ENCODE measurements around the gene GRID1. TPM values are rescaled to one million over a fixed set of nuclear protein-coding genes. Genes with fewer than 3 reads are reported as not detected.

The GRID1 gene
- total and polyA plus RNA-seq, 9 of the 15 experiments (the other 6 are each of a cell fraction or from before 2014, with no cell fraction given), result 0.01 to 7.2 (median 1.2) TPM

DNA sequence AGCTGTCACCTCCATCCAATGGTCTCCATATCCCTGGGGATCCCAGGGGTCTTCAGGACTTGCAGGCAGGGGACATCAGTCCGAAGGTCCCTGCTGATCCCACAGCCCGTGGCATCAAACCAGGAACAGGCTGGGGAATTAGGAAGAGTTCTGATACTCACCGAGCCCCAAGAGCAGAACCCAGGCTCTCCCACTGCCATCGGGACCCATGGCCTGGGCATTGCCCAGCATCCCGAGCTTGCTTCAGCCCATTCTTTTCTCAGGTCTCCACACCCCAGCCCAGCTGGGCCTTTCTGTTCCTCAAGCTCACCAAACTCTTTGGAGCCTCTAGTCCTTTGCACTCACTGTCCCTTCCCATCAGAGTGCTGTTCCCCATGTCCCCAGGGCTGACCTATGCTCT lies 280.9 kb downstream of the GRID1 start:
- ChIA-PET POLR2A (interaction anchor here (0.6 to 1.0 kb wide), 2 partner anchors 14 to 1637 kb away, joined by 3 read pairs; no protein-coding TSS in a partner anchor), CTCF (ENCODE audit: low intra/inter-chr PET ratio) (no interaction called here)
- H3K4me3 ChIP-seq, result no peak overlapping the region
- intact Hi-C loops (cut with micrococcal nuclease), result no loop called here
- no peak overlapping the region for H2AFZ ChIP-seq (ENCODE audit: low read depth, low read length)
- DNase-seq (ENCODE audit: extremely low read depth in 1 of 4, low spot score in 3 of 4) (no peak), ATAC-seq (no peak), FAIRE-seq (no peak)
- no peak overlapping the region for H3K4me2 ChIP-seq (ENCODE audit: insufficient read depth, low read length)
- peaks cover 10 to 35% of the 10 kb centered on the region in 2 experiments; a peak in 4 of 5 replicates for H3K27me3 ChIP-seq (ENCODE audit: control insufficient read depth in 2 of 2, insufficient read depth in 2 of 2, low read length in 2 of 2)
- peaks cover 0 to 4% of the 10 kb centered on the region in 2 experiments; a peak in 2 of 5 replicates for H3K4me1 ChIP-seq (replicated peaks in 1 of 2; ENCODE audit: control insufficient read depth in 2 of 2, insufficient read depth in 2 of 2, low read length in 2 of 2)
- no peaks in the 10 kb centered on the region for H3K79me2 ChIP-seq (ENCODE audit: control insufficient read depth, insufficient read depth, low read length)
- H3K36me3 ChIP-seq (ENCODE audit: control insufficient read depth, insufficient read depth, low read length), result no peaks in the 10 kb centered on the region
- in situ Hi-C loops (cut with MboI), result no loop called here
- H3K27ac ChIP-seq (ENCODE audit: extremely low read depth, low read depth, low read length), result no peak overlapping the region
- H3K9ac ChIP-seq (ENCODE audit: insufficient read depth in 1 of 2, low read depth in 2 of 2, low read length in 2 of 2), result no peak overlapping the region
- WGBS (ENCODE audit: insufficient coverage, low coverage, missing lambda C conversion rate), result 3% methylated on average over 5 of the region's 5 CpGs
- no TSS peak for BruUV-seq (replicated peaks)
- TF ChIP-seq, protein P1, sequence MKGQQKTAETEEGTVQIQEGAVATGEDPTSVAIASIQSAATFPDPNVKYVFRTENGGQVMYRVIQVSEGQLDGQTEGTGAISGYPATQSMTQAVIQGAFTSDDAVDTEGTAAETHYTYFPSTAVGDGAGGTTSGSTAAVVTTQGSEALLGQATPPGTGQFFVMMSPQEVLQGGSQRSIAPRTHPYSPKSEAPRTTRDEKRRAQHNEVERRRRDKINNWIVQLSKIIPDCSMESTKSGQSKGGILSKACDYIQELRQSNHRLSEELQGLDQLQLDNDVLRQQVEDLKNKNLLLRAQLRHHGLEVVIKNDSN (CRISPR knock-in tag; IDR thresholded peaks at IDR 0.05), result no peak
- TF ChIP-seq GTF2A2 (tag; IDR thresholded peaks at IDR 0.05) (no peak), CBX1 (IDR thresholded peaks at IDR 0.05; ENCODE audit: low read depth) (no peak), SRF (CRISPR knock-in tag; IDR thresholded peaks at IDR 0.05) (no peak), SRSF3 (IDR thresholded peaks at IDR 0.05; ENCODE audit: insufficient read depth, low read length) (no peak), EP300 (IDR thresholded peaks at IDR 0.05; ENCODE audit: low read length) (no peak), ZNF212 (CRISPR knock-in tag; IDR thresholded peaks at IDR 0.05) (no peak), ZNF780A (CRISPR knock-in tag; IDR thresholded peaks at IDR 0.05) (no peak), CREM (IDR thresholded peaks at IDR 0.05; ENCODE audit: low read depth) (no peak), MTF1 (CRISPR knock-in tag; IDR thresholded peaks at IDR 0.05; ENCODE audit: borderline replicate concordance) (no peak), SRSF7 (optimal IDR thresholded peaks at IDR 0.05; ENCODE audit: low read depth, low read length) (no peak), TCF7 (IDR thresholded peaks at IDR 0.05; ENCODE audit: borderline replicate concordance) (no peak), ZNF717 (CRISPR knock-in tag; IDR thresholded peaks at IDR 0.05) (no peak), ERF (CRISPR knock-in tag; IDR thresholded peaks at IDR 0.05) (no peak)
- TF ChIP-seq, protein P2, sequence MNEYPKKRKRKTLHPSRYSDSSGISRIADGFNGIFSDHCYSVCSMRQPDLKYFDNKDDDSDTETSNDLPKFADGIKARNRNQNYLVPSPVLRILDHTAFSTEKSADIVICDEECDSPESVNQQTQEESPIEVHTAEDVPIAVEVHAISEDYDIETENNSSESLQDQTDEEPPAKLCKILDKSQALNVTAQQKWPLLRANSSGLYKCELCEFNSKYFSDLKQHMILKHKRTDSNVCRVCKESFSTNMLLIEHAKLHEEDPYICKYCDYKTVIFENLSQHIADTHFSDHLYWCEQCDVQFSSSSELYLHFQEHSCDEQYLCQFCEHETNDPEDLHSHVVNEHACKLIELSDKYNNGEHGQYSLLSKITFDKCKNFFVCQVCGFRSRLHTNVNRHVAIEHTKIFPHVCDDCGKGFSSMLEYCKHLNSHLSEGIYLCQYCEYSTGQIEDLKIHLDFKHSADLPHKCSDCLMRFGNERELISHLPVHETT (CRISPR knock-in tag; conservative IDR thresholded peaks at IDR 0.05 in 1 of 2, IDR thresholded peaks at IDR 0.05 in 1 of 2), result no peak
- TF ChIP-seq, protein P3, sequence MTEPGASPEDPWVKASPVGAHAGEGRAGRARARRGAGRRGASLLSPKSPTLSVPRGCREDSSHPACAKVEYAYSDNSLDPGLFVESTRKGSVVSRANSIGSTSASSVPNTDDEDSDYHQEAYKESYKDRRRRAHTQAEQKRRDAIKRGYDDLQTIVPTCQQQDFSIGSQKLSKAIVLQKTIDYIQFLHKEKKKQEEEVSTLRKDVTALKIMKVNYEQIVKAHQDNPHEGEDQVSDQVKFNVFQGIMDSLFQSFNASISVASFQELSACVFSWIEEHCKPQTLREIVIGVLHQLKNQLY (CRISPR knock-in tag; conservative IDR thresholded peaks at IDR 0.05), result no peak
- H3K9me1 ChIP-seq (ENCODE audit: control insufficient read depth, insufficient read depth, low read length), result no peaks in the 10 kb centered on the region
- no peaks in the 10 kb centered on the region for H3K9me3 ChIP-seq (replicated peaks; ENCODE audit: control insufficient read depth, insufficient read depth, low read depth, low read length)
- no peaks in the 10 kb centered on the region for H4K20me1 ChIP-seq (replicated peaks; ENCODE audit: control insufficient read depth, insufficient read depth, low read length)
